Measurements from ENCODE around the gene TCAP.
A peak's percentile ranks its signal among the peaks of the same experiment; 100 is the strongest.
"Not testable (repeated sequence)": the region's sequence is repeated elsewhere in the genome, so short reads cannot be mapped to it uniquely, and the experiment has no call there.

The TCAP gene

DNA sequence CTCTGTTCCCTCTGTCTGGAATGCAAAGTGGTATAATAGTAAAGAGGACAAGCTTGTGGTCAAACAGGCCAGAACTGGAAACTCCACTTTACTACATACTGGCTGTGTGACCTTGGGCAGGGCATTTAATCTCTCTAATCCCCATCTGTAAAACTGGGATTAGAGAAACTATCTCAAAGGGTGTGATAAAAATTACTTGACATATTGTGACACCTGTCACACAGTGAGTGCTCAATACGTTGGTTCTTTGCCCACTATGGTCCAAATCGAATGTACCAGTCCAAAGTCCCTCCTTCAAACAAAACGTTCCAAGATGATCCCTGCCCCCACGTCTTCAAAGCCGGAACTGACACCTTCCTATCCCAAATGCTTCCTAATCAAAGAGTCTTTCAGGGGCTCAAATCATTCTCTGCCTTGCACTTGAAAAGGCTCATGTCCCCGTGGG, 22.0 kb downstream of the TCAP start:
- DNase-seq, result no peak

DNA sequence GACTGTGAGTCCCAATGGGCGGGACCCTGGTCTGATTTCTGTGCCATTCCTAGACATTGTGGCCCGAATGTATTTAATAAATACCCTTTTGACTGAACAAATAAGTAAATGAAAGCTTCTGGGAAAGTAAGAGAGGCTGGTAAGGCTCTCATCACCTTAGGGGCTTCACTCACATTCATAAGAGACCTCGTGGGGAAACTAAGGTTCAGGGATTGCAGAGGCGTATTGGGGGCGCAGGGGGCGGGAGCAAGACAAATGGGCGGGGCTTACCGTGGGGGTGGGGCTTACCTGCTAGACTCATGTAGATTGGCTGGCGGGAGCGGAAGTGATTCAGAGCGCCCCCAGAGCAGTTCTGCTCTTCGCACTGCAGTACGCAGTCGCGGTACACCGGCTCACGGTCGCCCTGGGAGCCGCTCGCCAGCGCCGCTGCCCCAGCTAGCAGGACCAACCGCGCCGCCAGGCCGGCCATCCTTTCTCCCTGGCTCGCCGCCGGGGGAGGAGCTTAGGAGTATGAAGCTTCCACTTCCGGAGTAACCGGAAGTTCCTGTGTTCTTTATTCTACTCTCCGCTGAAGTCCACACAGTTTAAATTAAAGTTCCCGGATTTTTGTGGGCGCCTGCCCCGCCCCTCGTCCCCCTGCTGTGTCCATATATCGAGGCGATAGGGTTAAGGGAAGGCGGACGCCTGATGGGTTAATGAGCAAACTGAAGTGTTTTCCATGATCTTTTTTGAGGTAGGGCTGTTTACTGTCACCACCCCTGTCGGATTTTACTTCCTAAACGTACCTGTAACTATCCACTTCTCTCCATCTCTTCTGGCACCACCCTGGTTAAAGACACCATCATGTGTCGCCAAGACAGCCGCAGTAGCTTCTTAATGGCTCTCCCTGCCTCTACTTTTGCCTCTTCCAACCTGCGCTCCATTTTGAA, 22.7 kb downstream of the TCAP start, which contains the start of gene PGAP3:
Gene PGAP3 (minus strand): TSS at position 512 of the 929 bp plus-strand sequence. CDS start 43 bp downstream, at position 469.
- peak; percentile 82 for DNase-seq

DNA sequence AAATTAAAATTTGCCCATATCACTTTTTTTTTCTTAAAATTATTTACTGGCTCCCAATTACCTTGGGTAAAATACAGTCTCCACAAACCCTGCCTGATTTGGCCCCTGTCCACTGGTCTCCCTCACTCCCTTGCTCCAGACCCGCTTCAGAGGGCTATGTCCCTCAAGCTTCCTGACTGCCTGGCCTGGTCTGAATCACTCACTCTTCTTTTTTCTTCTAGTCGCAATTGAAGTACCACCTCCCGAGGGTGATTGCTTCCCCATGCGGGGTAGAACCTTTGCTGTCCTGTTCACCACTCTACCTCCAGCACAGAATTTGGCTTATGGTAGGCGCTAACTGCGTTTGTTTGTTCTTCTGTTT, 23.3 kb downstream of the TCAP start:
- no peak for DNase-seq

DNA sequence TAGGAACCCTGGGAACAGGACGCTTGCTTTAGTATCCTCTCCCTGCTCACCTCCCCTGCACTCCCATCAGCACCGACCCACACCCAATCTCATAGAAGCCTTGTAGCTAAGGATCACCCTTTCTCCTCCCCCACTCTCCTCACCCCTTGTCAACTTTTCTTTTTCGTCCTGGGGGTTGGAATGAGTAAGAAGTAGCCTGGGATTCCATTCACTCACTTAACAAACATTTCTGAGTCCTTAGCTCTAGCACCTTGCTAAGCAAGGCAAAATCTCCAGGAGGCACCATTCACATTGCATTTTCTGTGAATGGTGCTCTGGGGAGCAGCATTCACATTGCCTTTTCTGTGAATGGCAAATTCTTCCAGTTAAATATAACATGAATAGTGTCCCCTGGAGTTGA, 23.8 kb downstream of the TCAP start:
- no peak for DNase-seq

DNA sequence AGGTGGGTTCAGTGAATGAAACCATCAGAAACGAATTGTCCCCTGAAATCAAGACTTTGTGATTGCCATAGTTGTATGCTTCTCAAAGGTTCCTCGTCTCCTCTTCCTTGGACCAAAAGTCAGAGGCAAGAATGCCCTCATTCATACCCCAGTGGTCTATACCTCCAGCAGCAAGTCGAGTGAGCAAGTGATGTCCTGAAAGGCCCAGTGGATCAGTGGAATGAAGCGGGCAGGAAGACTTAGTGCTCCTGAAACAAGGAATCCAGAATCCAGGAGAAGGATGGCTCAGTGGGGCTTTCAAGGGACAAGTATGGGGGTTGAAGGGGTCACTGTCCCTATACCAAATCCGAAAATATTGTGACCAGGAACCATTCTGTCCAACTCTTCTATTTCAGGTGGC, 29.4 kb downstream of the TCAP start:
- no peak for DNase-seq

DNA sequence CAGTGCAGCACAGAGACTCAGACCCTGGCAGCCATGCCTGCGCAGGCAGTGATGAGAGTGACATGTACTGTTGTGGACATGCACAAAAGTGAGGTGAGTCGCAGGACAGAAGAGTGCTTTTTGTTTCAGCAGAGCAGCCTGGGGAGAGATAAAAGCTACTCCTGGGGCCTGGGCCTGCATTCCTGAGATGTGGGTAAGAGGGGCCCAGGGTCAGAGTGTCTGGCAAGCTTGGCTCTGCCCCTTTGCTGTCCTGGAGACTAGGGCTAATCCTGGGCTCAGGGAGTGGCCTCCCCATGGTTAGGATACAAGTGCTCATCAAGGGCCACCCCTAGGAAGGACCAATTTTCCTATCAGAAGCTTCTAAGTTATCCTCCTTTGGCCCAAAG, 29.9 kb downstream of the TCAP start:
- no peak for DNase-seq

DNA sequence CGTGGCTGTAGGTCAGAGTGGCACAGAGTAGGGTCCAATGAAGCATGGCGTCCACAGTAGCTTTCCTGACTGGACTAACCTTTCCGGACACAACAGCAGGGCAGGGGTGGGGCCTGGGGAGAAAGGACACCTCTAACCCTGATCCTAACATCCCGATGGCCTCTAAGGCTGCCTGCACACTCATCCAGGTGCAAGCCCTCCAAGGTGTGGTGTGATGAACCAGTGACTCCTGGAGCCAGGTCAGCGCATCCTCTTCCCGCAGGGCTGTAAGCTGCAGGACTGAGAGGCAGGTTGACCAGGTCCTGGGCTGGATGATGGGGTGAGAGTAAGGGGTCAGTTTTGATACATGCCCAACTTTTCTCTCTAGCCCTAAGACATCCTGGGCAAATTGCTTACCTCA, 31.6 kb downstream of the TCAP start:
- DNase-seq, result no peak

DNA sequence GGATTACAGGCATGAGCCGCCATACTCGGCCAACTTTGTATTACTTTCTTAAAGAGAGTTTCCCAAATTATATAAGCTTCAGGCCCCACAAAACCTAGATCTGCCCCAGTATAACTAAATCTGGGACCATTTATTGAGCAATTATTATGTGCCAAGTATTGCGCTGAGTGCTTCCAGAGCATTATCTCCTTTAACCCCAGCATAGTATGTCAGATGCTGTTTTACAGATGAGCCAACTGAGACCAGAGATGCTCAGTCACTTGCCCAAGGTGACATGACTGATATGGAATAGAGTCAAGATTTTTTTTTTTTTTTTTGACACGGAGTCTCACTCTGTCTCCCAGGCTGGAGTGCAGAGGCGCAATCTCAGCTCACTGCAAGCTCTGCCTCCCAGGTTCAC, 32.8 kb downstream of the TCAP start:
- no peak for DNase-seq

DNA sequence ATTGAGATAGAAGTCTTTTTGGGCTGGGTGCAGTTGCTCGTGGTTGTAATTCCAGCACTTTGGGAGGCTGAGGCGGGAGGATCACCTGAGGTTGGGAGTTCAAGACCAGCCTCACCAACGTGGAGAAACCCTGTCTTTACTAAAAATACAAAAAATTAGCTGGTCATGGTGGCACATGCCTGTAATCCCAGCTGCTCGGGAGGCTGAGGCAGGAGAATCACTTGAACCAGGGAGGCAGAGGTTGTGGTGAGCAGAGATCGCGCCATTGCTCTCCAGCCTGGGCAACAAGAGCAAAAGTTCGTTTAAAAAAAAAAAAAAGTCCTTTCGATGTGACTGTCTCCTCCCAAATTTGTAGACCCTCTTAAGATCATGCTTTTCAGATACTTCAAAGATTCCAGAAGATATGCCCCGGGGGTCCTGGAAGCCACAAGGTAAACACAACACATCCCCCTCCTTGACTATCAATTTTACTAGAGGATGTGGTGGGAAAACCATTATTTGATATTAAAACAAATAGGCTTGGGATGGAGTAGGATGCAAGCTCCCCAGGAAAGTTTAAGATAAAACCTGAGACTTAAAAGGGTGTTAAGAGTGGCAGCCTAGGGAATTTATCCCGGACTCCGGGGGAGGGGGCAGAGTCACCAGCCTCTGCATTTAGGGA, 34.1 kb downstream of the TCAP start:
- DNase-seq, result not testable (repeated sequence)

DNA sequence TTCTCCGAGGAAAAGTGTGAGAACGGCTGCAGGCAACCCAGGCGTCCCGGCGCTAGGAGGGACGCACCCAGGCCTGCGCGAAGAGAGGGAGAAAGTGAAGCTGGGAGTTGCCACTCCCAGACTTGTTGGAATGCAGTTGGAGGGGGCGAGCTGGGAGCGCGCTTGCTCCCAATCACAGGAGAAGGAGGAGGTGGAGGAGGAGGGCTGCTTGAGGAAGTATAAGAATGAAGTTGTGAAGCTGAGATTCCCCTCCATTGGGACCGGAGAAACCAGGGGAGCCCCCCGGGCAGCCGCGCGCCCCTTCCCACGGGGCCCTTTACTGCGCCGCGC, 34.6 kb downstream of the TCAP start, which contains the start of gene ERBB2:
Gene ERBB2 (plus strand): TSS at position 247 of the 330 bp plus-strand sequence. CDS start 175 bp downstream, outside the sequence.
- no peak for DNase-seq

DNA sequence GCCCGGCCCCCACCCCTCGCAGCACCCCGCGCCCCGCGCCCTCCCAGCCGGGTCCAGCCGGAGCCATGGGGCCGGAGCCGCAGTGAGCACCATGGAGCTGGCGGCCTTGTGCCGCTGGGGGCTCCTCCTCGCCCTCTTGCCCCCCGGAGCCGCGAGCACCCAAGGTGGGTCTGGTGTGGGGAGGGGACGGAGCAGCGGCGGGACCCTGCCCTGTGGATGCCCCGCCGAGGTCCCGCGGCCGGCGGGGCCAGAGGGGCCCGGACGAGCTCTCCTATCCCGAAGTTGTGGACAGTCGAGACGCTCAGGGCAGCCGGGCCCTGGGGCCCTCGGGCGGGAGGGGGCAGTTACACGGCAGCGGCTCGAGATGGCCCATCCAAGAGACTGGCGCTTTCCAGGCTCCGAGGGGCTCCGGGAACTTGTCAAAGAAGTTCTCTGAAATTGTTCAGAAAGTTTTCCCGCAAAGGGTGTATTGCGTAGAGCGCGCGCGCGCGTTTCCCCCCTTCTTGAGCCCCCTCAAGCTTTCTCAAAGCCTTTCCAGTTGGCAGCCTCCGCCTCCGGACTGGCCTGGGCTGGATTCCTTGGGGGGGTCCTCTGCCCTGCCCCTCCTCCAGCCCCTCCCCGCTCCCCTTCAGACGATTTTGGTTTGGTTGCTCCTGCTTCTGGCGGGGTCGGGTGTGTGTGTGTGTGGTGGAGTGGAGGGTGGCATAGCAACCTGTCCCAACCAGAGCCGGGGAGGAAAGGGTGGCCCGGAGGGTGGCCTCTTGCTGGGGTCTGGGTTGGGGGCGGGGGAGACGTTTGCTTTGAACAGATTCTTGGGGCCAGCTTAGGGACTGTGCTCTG, 35.2 kb downstream of the TCAP start:
- no peak for DNase-seq

DNA sequence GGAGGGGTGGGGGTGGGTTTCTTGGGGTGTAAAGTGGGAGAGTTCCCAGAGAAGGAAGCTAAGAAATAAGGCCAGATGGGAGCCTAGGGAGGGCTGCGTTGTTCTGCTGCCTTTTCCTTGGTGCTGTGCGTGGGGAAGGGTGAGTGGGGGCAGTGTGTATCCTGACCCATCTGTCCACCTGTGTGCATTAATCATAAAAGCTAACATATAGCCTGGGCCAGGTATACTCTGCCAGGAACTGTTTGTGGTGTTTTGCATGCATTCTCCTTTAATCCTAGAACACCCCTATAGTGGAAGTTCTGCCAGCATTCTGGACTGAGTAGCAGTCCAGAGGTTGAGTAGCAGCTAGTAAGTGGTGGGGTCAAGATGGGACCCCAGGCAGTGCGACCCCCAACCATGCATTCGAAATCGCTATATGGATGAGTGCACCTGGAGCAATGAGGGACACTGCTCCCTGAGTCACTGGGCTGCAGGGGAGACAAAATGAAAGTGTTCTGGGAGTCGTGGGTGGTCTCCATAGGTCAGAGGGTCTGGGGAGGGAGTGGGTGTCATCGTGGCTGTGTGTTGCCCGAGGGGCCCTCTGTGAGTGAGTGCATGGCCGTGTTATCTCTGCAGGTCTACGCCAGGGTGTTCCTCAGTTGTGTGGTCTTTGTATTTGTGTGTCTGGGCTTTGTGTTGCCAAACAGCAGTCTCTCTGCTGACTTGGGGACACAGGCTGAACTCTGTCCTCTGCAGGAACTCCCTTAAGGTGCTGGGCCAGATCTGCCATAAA, 36.0 kb downstream of the TCAP start:
- no peak for DNase-seq

DNA sequence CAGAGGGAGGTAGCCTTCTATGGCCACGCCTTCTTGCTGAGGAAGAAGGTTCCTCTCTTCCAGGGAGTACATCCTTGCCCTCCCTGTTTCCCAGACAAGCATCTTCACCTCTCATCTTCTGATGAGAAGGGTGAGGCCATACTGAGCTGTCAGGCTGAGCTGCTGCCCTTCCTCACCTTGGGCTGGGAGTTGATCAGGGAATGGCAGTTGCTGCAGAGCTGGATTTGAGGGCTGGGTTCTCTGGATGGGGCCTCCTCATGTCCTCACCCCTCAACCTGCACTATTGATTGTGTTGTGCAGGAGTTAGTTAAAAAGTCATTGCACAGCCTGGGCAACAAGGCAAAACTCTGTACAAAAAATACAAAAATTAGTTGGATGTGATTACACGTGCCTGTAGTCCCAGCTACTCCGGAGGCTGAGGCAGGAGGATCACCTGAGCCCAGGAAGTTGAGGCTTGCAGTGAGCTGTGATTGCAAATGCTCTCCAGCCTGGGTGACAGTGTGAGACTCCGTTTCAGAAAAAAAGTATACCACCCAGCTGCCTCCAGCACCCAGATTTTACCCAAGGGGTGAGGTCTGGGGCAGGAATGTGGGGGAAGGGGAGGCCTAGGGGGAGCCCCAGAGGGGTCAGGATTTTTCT, 36.8 kb downstream of the TCAP start:
- DNase-seq, result no peak

DNA sequence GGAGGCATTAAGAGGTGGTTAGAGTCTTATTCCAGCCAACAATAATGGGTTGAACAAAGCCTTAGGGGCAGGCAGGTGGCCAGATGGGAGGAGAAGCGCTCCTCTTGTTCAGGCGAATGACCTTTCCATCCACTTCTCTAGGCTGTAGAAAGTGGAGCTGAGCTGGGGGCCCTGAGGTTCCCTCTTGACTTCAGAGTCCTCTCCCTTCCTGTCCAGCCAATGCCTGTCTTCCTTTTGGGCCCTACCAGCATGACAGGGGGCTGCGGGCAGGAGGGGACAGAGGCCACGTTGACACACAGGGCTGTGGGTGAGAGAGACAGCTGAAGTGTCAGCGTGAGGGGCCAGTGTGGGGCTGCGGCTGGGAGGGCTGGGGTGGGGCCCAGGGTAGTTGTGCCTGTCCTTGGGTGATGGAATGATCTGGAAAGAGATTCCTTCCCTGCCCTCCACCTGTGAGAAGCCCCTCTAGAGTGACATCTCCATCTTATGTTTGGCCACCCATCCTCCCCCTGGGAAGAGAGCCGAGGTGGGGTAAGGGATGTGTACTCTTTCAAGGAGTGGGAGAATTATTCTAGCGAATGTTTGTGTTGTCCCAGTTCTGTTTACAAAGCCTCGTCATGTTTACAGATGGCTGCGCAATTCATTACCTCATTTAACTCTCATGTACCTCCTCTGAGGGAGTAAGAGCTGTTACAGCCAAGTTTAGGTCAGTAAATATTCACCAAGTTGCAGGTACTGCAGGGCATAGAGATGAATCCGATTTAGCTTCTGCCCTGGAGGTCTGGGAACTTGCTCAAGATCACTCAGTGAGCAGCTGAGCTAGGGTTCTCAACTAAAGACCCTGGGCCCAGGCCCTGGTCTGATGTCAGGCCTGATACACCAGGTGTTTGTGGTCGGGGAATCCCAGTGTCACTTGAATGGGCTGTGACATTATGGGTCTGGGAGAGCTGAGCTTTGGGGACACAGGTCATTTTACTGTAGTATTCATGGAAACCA, 38.0 kb downstream of the TCAP start:
- no peak for DNase-seq

DNA sequence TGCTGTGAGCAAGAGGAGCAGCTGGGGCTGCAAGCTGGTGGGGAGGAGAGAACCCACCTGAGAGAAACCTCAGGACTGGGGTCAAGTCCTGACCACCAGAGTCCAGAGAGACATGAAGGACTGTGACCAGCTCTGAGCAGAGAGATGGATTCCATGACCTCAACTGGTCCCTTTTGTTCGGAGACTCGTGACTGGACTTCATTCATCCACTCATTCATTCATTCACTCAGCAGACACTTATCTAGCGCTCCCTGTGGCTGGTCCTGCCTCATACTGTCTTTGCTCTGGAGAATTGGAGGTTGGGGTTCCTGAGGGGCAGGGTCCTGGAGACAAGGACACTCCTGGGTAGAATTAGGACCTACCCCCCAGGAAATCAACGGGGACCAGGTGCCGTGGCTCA, 38.8 kb downstream of the TCAP start:
- DNase-seq, result no peak

DNA sequence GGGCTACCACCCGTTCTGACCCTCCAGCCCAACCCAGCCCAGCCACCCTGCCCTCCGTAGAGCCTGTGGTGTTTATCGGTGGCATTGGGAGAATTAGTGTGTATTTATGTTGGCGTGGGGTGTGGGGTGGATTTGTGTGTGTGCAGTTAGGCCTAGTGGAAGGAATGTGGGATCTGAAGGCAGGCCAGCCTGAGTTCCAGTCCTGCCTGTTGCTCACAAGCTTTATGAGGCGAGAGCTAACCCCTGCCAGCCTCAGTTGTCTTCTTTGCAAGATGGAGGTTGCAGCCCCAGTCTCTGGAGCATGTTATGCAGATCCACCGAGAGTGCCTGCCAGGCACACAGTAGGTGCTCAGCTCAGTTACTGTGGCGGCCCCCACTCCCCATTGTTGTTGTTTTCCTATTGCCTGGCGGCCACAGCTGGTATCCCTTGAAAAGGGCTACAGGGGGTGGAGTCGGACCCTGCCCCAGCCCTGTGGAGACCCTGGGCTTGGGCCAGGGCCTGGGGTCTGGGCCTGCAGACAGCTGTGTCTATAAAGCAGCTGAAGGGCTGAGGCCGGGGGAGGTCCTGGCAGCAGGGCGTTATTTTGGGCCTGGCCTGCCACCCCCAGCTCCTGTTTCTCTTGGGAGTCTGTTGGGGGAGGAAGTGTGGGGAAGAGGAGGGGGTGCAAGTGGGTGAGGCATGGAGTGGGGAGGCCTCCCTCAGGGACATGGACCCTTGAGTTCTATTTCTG, 39.8 kb downstream of the TCAP start:
- DNase-seq, result no peak

DNA sequence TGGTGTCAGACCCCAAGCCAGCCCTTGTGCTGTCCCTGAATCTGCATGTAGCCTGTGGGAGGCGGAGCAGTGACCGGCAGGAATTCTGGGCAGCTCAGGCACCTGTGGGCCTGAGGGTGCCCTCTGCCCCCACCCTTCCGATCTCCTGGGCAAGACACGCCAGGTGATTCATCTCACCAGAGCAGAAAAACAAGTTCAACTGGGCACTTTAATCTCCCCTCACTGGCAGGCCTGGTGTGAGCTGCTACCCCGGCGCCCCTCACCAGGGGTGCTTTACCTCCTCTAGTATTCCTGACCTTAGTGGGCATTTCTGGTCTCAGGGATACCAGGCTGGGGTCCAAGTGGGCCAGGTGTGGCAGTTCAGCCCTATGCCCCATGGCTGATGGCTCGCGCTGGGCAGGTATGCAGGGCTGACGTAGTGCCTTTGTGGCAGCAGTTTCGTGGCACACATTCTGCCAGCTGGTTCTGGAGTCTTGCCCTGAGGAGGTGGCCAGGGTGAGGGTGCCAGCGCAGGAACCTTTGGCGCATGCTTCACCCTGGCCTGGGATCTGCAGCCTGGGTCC, 40.7 kb downstream of the TCAP start:
- DNase-seq, result no peak

DNA sequence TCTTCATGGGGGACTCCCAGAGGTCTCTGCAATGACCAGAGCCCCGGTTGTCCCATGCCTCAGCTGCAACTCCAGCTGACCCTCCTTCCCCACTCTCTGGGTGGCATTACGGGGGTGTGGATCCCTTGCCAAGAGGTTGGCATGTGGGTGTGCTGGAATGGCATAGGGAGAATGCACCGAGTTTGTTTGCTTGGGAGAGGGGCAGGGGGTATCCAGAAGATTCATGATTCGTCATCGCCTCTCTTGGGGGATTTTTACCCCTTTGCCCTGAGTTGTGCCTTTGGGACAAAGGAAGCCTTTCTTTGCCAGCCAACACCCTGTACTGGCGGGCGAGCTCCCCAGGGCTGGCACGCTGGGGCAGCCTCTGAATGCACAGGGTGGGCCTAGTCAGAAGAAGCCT, 41.2 kb downstream of the TCAP start:
- no peak for DNase-seq

DNA sequence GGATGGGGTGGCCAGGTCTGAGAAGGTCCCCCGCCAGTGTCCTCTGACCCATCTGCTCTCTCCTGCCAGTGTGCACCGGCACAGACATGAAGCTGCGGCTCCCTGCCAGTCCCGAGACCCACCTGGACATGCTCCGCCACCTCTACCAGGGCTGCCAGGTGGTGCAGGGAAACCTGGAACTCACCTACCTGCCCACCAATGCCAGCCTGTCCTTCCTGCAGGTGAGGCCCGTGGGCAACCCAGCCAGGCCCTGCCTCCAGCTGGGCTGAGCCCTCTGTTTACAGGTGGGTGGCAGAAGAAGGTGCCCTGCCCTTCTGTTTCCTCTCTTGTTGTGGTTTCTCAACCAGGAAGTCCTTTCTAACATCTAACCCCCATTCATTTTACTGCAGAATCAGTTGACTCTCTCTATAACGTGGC, 41.8 kb downstream of the TCAP start:
- DNase-seq, result no peak
